ENCODE results near the gene ZNF593. TPM values are rescaled to one million over a fixed set of nuclear protein-coding genes. Genes with fewer than 3 reads are reported as not detected.

ZNF593 gene
- total RNA-seq, 1 donor from 2014 or later, result 3.3 TPM

DNA sequence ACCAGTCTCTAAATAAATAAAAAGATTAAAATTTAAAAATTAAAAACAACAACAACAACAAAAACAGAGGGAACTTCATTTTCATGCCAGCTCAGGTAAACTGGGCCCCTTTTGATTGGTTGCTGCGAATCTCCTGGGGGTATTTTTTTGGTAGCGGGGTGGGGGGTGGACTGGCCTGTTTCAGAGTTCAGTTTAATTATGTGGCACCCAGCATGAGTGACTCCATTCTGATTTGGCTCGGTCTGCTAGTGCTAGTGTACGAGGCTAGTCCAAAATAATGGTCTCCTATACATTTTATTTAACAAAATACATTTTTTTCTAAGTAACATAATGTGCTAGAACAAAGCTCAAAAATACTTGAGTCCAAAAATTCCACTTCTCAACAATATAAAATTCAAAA lies 39.9 kb upstream of the ZNF593 start:
- Mint-ChIP-seq H3K36me3 (no peaks in the 10 kb centered on the region), H3K4me3 (no peak overlapping the region), H3K4me1 (peaks cover 14% of the 10 kb centered on the region), H3K27me3 (ENCODE audit: insufficient read depth, low read depth) (peaks cover 3% of the 10 kb centered on the region), H3K27ac (no peak overlapping the region), H3K9me3 (peaks cover 9% of the 10 kb centered on the region)
- Histone ChIP-seq H2AFZ (replicated peaks) (no peak overlapping the region), H3K4me1 (no peaks in the 10 kb centered on the region), H3K27ac (no peak overlapping the region), H3F3A (ENCODE audit: low read depth) (peaks cover 3% of the 10 kb centered on the region), H3K4me2 (no peak overlapping the region), H3K36me3 (no peaks in the 10 kb centered on the region), H4K20me1 (ENCODE audit: low read depth) (no peaks in the 10 kb centered on the region), H3K27me3 (no peaks in the 10 kb centered on the region), H3K4me3 (no peak overlapping the region), H3K9ac (no peak overlapping the region), H3K9me3 (ENCODE audit: low read depth) (no peaks in the 10 kb centered on the region), H3K79me2 (ENCODE audit: low read depth) (no peaks in the 10 kb centered on the region)
- no peak for DNase-seq (ENCODE audit: low spot score)
- TF ChIP-seq EZH2phosphoT487 (IDR thresholded peaks at IDR 0.05), result no peak

DNA sequence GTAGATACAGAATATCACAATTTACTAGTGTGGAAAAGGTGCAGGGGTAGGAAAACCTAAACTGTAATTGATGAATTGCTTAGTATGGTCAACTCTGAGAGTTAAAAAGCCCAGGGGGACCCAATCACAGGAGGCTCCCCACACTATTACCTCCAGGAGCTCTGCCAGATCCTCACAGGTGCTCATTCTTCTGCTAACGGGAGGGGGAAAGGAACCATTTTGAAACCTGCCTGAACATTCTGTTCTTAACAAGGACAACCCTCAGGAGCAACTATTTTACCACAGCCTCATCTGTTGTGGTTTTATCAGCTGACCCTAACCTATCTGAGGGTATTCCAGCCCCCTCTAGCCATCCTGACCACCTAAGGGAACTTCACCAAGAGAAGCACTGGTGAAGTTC lies 39.0 kb upstream of the ZNF593 start:
- Mint-ChIP-seq H3K36me3 (no peaks in the 10 kb centered on the region), H3K27me3 (ENCODE audit: insufficient read depth, low read depth) (peaks cover 3% of the 10 kb centered on the region), H3K4me1 (peaks cover 14% of the 10 kb centered on the region), H3K27ac (no peak overlapping the region), H3K4me3 (no peak overlapping the region), H3K9me3 (peaks cover 9% of the 10 kb centered on the region)
- Histone ChIP-seq H3K9ac (no peak overlapping the region), H3K4me1 (no peaks in the 10 kb centered on the region), H3K9me3 (ENCODE audit: low read depth) (no peaks in the 10 kb centered on the region), H3K4me2 (no peak overlapping the region), H3K4me3 (no peak overlapping the region), H4K20me1 (ENCODE audit: low read depth) (no peaks in the 10 kb centered on the region), H3K27me3 (no peaks in the 10 kb centered on the region), H2AFZ (replicated peaks) (no peak overlapping the region), H3F3A (ENCODE audit: low read depth) (peaks cover 3% of the 10 kb centered on the region), H3K36me3 (no peaks in the 10 kb centered on the region), H3K79me2 (ENCODE audit: low read depth) (no peaks in the 10 kb centered on the region), H3K27ac (no peak overlapping the region)
- no peak for DNase-seq (ENCODE audit: low spot score)
- no peak for TF ChIP-seq EZH2phosphoT487 (IDR thresholded peaks at IDR 0.05)
- TF ChIP-seq EZH2 (IDR thresholded peaks at IDR 0.05), result no peak
- TF ChIP-seq, protein P1, sequence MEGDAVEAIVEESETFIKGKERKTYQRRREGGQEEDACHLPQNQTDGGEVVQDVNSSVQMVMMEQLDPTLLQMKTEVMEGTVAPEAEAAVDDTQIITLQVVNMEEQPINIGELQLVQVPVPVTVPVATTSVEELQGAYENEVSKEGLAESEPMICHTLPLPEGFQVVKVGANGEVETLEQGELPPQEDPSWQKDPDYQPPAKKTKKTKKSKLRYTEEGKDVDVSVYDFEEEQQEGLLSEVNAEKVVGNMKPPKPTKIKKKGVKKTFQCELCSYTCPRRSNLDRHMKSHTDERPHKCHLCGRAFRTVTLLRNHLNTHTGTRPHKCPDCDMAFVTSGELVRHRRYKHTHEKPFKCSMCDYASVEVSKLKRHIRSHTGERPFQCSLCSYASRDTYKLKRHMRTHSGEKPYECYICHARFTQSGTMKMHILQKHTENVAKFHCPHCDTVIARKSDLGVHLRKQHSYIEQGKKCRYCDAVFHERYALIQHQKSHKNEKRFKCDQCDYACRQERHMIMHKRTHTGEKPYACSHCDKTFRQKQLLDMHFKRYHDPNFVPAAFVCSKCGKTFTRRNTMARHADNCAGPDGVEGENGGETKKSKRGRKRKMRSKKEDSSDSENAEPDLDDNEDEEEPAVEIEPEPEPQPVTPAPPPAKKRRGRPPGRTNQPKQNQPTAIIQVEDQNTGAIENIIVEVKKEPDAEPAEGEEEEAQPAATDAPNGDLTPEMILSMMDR (IDR thresholded peaks at IDR 0.05), result no peak

DNA sequence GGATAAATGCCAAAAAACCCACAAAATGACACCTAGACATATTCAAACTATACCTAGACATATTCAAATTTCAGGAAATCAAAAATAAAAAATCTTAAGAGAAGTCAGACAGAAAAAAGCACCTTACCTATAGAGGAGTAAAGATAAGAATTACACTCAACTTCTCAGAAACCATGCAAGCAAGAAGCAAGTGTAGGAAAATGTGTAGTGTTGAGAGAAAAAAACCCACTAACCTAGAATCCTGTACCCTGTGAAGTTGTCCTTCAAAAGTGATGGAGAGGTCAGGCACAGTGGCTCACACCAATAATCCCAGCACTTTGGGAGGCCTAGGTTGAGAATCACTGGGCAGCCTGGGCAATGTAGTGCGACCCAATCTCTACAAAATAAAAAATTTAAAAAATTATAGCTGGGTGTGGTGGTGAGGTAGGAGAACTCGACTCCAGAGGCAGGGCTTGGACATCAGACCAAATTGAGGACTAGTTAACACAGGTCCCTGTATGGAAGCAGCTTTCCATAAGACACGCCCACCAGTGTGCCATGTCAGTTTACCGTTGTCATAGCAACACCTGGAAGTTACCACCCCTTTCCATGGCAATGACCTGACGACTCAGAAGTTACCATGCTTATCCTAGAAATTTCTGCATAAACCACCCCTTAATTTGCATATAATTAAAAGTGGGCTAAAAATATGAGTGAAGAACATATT lies 37.4 kb upstream of the ZNF593 start:
- H3K79me2 ChIP-seq (ENCODE audit: low read depth), result no peaks in the 10 kb centered on the region
- Mint-ChIP-seq H3K4me1 (peaks cover 14% of the 10 kb centered on the region), H3K27ac (no peak overlapping the region), H3K36me3 (no peaks in the 10 kb centered on the region), H3K4me3 (no peak overlapping the region), H3K27me3 (ENCODE audit: insufficient read depth, low read depth) (peaks cover 6% of the 10 kb centered on the region), H3K9me3 (peaks cover 12% of the 10 kb centered on the region)
- H3K9me3 ChIP-seq (ENCODE audit: low read depth), result no peaks in the 10 kb centered on the region
- no peak overlapping the region for H3K9ac ChIP-seq
- no peak overlapping the region for H3K4me2 ChIP-seq
- no peak overlapping the region for H2AFZ ChIP-seq (replicated peaks)
- H3K36me3 ChIP-seq, result no peaks in the 10 kb centered on the region
- no peak for DNase-seq (ENCODE audit: low spot score)
- H3F3A ChIP-seq (ENCODE audit: low read depth), result peaks cover 3% of the 10 kb centered on the region
- no peak overlapping the region for H3K4me3 ChIP-seq
- no peak for TF ChIP-seq EZH2 (IDR thresholded peaks at IDR 0.05)
- TF ChIP-seq, protein P1 (IDR thresholded peaks at IDR 0.05), result no peak
- no peak for TF ChIP-seq EZH2phosphoT487 (IDR thresholded peaks at IDR 0.05)
- H3K4me1 ChIP-seq, result no peaks in the 10 kb centered on the region
- H4K20me1 ChIP-seq (ENCODE audit: low read depth), result no peaks in the 10 kb centered on the region
- no peak overlapping the region for H3K27ac ChIP-seq
- no peaks in the 10 kb centered on the region for H3K27me3 ChIP-seq

DNA sequence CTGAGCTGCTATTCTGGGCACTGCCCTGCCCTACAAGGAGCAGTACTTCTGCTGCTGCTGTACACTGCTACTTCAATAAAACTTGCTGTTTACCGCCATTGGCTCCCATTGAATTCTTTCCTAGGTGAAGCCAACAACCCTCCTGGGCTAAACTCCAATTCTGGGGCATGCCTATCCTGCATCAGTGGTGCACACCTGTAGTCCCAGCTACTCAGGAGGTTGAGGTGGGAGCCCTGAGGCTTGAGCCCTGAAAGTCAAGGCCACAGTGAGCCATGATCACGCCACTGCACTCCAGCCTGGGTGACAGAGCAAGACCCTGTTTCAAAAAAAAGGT lies 36.9 kb upstream of the ZNF593 start:
- no peaks in the 10 kb centered on the region for H3K4me1 ChIP-seq

More for the DNA sequence above, 36.9 kb upstream of the ZNF593 start:
- no peak overlapping the region for H3K9ac ChIP-seq
- H3K4me1 Mint-ChIP-seq, result peaks cover 10% of the 10 kb centered on the region
- no peaks in the 10 kb centered on the region for H3K9me3 ChIP-seq (ENCODE audit: low read depth)
- H4K20me1 ChIP-seq (ENCODE audit: low read depth), result no peaks in the 10 kb centered on the region
- H3K79me2 ChIP-seq (ENCODE audit: low read depth), result no peaks in the 10 kb centered on the region
- TF ChIP-seq EZH2phosphoT487 (IDR thresholded peaks at IDR 0.05) (no peak), EZH2 (IDR thresholded peaks at IDR 0.05) (no peak)
- TF ChIP-seq, protein P1 (IDR thresholded peaks at IDR 0.05), result no peak
- no peak overlapping the region for H3K4me3 ChIP-seq
- H3K27me3 Mint-ChIP-seq (ENCODE audit: insufficient read depth, low read depth), result peaks cover 6% of the 10 kb centered on the region
- H3K9me3 Mint-ChIP-seq, result peaks cover 12% of the 10 kb centered on the region
- H3F3A ChIP-seq (ENCODE audit: low read depth), result no peaks in the 10 kb centered on the region
- H3K4me2 ChIP-seq, result no peak overlapping the region
- H3K4me3 Mint-ChIP-seq, result no peak overlapping the region
- no peak overlapping the region for H3K27ac ChIP-seq
- no peak overlapping the region for H2AFZ ChIP-seq (replicated peaks)
- no peaks in the 10 kb centered on the region for H3K36me3 ChIP-seq
- H3K27me3 ChIP-seq, result no peaks in the 10 kb centered on the region
- no peak for DNase-seq (ENCODE audit: low spot score)
- no peak overlapping the region for H3K27ac Mint-ChIP-seq
- H3K36me3 Mint-ChIP-seq, result no peaks in the 10 kb centered on the region
